GM19023 (cell line): ENCODE measurements around the gene TSPAN15.
A peak's percentile ranks its signal among the peaks of the same experiment; 100 is the strongest.
"Not testable (repeated sequence)": the region's sequence is repeated elsewhere in the genome, so short reads cannot be mapped to it uniquely, and the experiment has no call there.

Source experiments
- ATAC-seq: cut with Tn5 transposase; IDR thresholded peaks from one replicate; pipeline ENCODE4 v1.9.1; 2021; ENCODE audit warnings: mild to moderate bottlenecking, moderate library complexity; ENCODE audit not compliant: unreplicated experiment

The TSPAN15 gene

GRCh38 chr10:69445041-69445440 is 6.2 kb upstream of the TSPAN15 start:
- no peak for ATAC-seq

DNA sequence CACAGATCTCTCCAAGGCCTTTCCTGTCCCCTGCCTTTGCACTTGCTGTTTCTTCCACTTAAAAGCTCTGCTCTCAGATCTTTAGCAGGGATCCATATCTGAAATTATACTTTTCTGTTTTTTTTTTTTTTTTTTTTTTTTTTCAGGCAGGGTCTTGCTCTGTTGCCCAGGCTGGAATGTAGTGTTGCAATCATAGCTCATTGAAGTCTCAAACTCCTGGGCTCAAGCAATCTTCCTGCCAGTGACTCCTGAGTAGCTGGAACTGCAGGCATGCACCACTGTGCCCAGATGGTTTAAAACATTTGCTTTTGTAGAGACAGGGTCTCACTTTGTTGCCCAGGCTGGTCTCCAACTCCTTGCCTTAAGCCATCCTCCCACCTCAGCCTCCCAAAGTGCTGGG is 5.0 kb upstream of the TSPAN15 start:
- ATAC-seq, result no peak

- no peak for ATAC-seq
Measured at GRCh38 chr10:69446650-69447151, 4.6 kb upstream of the TSPAN15 start.

- ATAC-seq, result no peak
Measured at GRCh38 chr10:69449841-69450240, 1.4 kb upstream of the TSPAN15 start.

DNA sequence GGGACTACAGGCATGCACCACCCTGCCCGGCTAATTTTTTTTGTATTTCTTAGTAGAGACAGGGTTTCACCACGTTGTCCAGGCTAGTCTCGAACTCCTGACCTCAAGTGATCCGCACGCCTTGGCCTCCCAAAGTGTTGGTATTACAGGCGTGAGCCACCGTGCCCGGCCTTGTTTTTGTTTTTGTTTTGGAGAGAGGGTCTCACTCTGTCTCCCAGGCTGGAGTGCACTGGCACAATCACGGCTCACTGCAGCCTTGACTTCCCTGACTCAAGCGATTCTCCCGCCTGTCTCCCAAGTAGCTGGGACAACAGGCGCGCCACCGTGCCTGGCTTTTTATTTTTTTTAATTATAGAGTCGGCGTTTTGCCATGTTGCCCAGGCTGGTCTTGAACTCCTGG is 870 bp upstream of the TSPAN15 start:
- not testable (repeated sequence) for ATAC-seq

GRCh38 chr10:69451784-69452251 is 553 bp downstream of the TSPAN15 start:
- ATAC-seq, result peak; percentile 1

DNA sequence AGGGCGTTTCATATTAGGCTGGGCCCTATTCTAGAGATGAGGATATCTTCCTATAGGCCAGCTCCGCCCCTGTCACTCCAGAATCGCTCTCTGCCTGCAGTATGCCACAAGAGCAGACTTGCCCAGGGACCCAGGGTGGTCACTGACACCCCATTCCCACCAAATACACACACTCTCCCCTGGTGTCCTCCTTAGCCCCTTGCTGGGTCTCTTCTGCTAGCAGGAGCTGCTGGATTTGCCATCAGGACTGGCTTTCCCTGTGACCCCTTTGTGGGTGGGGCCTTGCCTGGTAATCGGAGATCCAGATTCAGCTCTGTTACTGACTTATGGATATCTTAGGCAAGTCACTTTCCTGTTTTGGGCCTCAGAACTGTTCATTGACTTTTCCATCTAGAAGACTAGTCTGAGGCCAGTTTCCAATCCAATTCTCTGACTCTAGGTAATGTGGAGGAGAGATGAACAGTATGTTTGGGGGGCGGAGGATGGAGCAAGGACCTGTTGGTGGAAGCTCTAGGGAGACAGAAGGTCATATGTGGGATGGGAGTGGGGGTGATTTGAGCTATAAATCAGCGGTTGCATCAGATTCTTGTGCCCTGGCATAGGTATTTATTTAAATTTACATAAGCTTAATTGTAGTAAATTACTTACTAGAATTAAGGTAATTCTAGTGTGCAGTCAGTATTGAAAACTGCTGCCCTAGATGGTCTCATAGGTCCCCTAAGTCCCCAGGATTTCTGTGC is 1.6 kb downstream of the TSPAN15 start:
- ATAC-seq, result no peak

- no peak for ATAC-seq
Measured at GRCh38 chr10:69453795-69454194, 2.5 kb downstream of the TSPAN15 start.

GRCh38 chr10:69455006-69455763 is 3.9 kb downstream of the TSPAN15 start:
- ATAC-seq, result no peak

DNA sequence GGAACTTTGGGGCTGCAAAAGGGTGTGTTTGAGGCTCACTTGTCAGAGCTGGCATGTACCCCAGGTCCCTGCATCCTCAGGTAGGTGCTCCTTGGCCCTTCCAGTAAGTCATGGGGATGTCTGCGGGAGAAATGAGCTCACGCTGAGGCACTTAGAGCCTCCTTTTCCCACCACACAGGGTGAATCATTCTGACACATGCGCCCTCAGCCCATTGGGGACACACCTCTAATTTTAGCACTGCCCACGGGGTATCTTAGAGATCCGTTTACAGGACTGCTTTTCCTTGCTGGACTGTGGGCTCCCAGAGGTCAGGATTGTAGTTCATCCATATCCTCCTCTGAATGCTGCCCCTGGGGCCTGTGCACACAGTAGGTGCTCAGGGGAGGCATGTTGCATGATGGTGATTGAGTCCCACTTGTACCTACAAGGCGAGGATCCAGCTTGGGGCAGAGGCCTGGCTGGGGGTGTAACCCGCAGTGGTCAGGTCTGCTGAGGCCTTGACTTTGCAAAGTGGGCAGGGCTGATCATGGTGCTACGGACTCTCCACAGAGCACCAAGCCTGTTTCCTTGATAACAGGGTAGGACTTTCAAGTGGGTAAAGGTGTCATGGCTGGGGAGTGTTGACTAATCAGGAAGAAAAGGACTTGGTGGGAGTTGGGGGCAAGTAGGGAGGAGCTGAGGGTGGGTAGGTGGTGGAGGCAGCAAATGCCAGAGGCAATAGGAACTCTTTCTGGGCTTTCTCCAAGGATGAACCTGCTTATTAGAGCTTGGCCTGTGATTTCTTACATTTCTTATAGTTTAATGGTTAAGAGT is 5.8 kb downstream of the TSPAN15 start:
- ATAC-seq, result no peak

- ATAC-seq, result no peak
Measured at GRCh38 chr10:69457771-69458237, 6.5 kb downstream of the TSPAN15 start.

DNA sequence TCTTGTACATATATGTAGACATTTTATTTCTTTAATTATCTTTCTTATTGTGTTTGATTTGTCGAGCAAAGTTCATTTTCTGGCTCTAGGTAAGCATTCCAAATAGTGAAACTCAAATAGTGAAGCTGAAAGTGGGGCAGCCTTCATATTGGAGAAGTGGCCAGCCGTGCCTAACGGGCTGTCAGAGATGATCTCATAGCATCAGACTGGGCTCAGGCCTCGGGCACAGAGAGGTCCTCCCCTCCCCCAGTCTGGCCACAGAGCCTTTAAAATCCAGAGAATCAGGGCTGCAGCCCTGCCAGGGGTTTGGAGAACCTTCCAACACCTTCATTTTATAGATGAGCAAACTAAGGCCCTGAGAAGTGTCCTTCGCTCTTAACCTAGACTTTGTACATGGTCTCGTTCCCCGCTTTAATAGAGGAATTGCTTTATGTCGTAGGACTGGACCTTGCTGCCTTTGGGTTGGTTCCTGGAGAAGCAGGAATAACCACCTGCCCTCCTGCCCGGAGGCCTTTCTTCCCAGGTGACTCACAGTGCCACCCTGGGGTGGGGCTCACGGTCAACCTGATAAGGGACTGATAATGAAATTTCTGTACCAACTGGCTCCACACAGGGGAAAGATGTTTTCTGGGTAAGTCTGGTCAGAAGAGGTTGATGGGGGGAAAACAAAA is 7.3 kb downstream of the TSPAN15 start:
- no peak for ATAC-seq

DNA sequence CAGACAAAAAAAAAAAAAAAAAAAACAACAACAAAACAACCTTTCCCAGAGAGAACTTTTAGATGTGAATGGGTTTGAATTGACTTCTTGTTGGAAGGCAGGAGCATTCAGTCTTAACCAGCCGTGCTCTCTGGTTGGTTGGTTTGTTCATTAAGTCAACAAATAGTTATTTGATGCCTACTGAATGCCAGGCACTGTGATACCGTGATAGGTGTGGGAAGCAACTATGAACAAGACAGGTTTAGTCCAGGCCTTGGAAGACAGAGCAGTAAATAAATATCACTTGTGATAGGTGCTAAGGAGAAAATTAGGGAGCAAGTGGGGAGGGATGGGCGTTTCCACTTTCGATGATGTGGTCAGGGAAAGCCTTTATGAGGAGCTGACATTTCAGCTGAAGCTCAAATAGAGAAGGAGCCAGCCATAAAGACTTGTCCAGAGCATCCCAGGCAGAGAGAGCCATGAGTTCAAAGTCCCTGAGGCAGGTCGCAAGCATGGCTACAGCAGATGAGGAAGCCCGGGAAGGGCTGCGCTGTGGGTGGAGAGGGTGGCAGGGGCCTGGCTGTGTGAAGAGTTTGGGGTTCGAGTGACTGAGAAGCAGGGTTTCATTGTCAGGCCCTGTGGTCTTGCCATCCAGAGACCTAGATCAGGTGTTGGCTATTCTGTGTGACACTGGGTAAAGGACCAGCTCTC is 8.0 kb downstream of the TSPAN15 start:
- no peak for ATAC-seq

DNA sequence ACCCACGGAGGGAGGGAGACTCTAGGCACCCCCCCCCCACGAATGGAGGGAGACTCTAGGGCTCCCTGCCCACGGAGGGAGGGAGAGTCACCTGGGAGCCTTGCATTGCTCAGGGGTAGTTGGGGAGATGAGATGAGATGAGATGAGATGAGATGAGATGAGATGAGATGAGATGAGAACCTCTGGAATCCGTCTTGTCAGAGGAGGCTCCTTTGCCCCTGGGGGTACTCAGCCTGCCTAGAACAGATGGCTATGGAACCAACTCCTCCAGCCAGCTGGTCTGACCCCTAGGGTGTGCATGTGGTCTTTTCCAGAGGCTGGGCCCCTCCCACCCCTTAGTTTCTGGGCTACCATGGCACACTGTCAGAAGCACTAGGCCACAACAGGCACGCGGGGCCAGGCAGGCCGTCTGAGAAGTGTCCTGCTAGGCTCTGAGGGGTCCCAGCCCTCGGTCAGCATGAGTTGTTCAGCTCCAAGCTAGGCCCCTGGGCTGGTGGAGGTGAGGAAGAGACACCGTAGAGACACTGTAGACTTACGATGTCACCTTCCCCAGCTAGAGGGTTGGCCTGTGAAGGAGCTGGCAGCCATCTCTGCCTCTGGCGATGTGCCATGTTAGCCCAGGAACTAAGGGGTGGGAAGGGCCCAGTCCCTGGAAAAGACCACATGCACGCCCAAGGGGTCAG is 8.8 kb downstream of the TSPAN15 start:
- ATAC-seq, result no peak

DNA sequence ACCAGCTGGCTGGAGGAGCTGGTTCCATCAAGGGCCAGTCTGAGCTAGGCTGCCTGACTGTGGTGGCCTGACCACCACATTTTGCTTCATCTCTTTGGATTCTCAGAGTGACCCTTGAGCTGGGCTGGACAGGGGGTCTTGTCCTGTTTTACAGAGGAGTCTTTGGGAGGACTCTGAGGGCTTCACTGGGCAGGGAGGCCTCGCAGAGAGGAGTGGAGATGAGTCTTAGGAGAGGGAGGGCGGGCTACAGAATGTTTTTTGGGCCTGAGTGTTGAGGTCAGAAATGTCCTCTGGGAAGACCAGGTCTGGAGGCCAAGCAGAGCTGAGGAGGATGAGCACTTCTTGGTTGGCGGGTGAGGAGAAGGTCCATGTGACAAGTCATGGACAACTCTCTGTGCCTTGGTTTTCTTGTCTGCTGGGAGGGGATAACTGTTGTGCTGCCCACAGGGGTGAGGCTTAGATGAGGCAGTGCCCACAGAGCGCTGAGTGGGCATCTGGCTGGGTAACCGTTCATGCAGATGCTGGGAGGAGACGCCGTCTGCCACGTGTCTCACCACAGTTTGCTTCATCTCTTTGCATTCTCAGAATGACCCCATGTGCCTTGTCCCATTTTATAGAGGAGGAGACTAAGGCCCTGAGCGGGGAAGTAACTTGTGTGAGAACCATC is 9.4 kb downstream of the TSPAN15 start:
- no peak for ATAC-seq

DNA sequence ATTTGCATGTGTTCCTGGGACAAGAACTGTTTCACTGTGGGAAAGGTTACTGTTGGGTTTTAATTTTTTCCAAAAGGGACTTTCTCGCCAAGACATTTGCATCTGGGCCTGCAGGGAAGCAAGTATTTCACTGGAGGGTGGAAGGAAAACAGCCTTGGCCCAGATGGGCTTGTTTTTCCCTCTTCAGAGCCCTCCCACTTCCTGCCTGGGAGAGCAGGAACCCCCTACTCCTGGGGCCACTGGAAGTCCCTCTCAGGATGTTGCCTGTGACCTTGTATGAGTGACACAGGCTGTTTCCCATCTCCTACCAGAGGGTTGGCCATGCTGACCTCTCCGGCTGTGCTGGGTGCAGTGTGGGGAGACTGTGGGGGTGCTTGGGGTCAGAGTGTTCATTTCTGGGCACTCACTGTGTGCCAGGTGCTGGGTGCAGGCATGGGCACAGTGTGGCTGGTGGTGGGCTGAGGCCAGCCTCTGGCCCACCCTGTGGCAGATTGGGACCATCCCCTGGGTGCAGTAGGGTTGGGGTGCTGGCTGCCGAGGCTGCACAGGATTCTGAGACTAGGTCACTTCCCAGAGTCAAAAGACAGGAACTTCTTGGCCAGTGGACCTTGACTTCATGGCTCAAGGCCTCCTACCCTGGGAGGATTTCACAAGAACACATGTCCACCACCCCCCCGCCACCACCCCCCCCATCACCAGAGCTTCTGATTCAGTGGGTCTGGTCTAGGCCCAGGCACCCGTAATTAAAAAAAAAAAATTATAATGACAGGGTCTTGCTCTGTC is 10.2 kb downstream of the TSPAN15 start:
- no peak for ATAC-seq

DNA sequence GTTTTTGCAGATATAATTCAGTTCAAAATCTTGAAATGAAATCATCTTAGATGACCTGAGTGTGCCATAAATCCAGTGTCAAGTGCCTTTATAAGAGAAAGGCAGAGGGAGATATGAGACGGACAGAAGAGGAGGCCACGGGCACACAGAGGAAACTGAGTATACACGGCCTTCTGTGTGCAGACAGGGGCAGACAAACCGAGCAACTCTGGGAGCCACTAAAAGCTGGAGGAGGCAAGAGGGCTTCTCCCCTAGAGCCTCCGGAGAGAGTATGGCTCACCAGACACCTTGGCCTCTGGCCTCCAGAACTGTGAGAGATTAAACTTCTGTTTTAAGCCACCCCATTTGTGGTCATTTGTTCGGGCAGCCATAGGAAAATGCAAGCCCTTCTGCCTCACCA is 12.6 kb downstream of the TSPAN15 start:
- no peak for ATAC-seq

GRCh38 chr10:69464401-69464800 is 13.1 kb downstream of the TSPAN15 start:
- ATAC-seq, result no peak
